Adrenal gland (tissue), 12 donors: ENCODE measurements around the gene SNRNP70. TPM values are rescaled to one million over a fixed set of nuclear protein-coding genes. Genes with fewer than 3 reads are reported as not detected.
"Not testable (repeated sequence)": the region's sequence is repeated elsewhere in the genome, so short reads cannot be mapped to it uniquely, and the experiment has no call there.

Source experiments
- DNase-seq, 7 donors: peaks; one replicate each; pipeline ENCODE4 v3.0.0-alpha.2; 2019 to 2020
- H3K27ac ChIP-seq, 5 donors: fragments of 200-600 bp; sonication (generic) in 4 of 5; 1 replicate in 3 of 5; 2 replicates in 2 of 5; pipeline versions ENCODE4 v1.5.1 to v1.8.0; 2016 to 2020; ENCODE audit warnings: mild to moderate bottlenecking in 1 of 5
- H3K27me3 ChIP-seq: fragments of 200-600 bp; 2 replicates; pipeline ENCODE4 v1.8.0; 2021
- H3K36me3 ChIP-seq, 2 donors: fragments of 200-600 bp; replicated peaks in 1 of 2; 1 replicate in 1 of 2; 2 replicates in 1 of 2; pipeline versions ENCODE4 v1.5.1 to v1.8.0; 2018 to 2022
- H3K4me1 ChIP-seq, 2 donors: fragments of 200-600 bp; replicated peaks in 1 of 2; 1 replicate in 1 of 2; 2 replicates in 1 of 2; pipeline versions ENCODE4 v1.5.1 to v1.8.0; 2018 to 2021
- H3K4me3 ChIP-seq, 4 donors: fragments of 200-600 bp; sonication (generic) in 3 of 4; one replicate each; pipeline ENCODE4 v1.5.1; 2016 to 2018
- H3K9me3 ChIP-seq, 3 donors: fragments of 200-600 bp; sonication (generic) in 1 of 3; replicated peaks in 1 of 3; 1 replicate in 2 of 3; 2 replicates in 1 of 3; pipeline versions ENCODE4 v1.5.1 to v1.8.0; 2016 to 2021
- CTCF ChIP-seq, 6 experiments: fragments of 450-650 bp in 4 of 6; fragments of 200-600 bp in 2 of 6; sonication (generic) in 1 of 6; IDR thresholded peaks; 1 replicate in 5 of 6; 2 replicates in 1 of 6; pipeline versions ENCODE4 v1.5.1 to v1.8.0; 2016 to 2021; ENCODE audit warnings: antibody characterized with exemption in 6 of 6, mild to moderate bottlenecking in 2 of 6, moderate library complexity in 1 of 6
- POLR2A ChIP-seq, 2 donors: fragments of 450-650 bp; IDR thresholded peaks; one replicate each; pipeline ENCODE4 v1.6.1; 2017; ENCODE audit warnings: antibody characterized with exemption in 2 of 2, mild to moderate bottlenecking in 2 of 2, moderate library complexity in 1 of 2
- WGBS, 4 donors: extraction: QIAGEN DNeasy Blood & Tissue Kit in 2 of 4; methylation state at CpG; one replicate each; pipeline versions ENCODE4 v1.1.5 to v1.1.7; 2013 to 2017; 5-methylcytosine and 5-hydroxymethylcytosine counted together
- intact Hi-C, 2 donors: fragments of 100-400 bp; cut with DNase I; formaldehyde crosslinking; loops; one replicate each; pipeline versions ENCODE4 v1.14.1 to v1.15.0; 2022 to 2023
- polyA plus RNA-seq, 3 donors: library from polyadenylated mRNA; stranded (reverse); fragments of 200-250 nt in 2 of 3; fragments of 350-450 nt in 1 of 3; fragmentation: Illumina TruSeq in 1 of 3; extraction: RNeasy Lipid Tissue Mini Kit (QIAGEN cat#74804) in 1 of 3; gene quantifications; one replicate each; pipeline ENCODE4 v1.2.3, GENCODE V29; 2013 to 2014
- total RNA-seq, 9 donors: library from RNA; depleted of rRNA in 4 of 9; stranded (reverse); fragments of >200 nt in 4 of 9; fragments of 120-200 nt in 1 of 9; fragmentation: NEBNext Ultra II Directional in 1 of 9; extraction: Animal tissue kit (Norgen Biotek cat#: 25700) in 1 of 9; gene quantifications; one replicate each; pipeline versions ENCODE4 v1.1.0 to v1.2.4, GENCODE V29; 2013 to 2023
- donor health status: healthy with polysubstance abuse.
- donor health status: Bipolar disorder and iron deficiency.
- donor health status: DM: yes; HTN: yes; CAD: no.
- donor health status: DM: no; HTN: no; CAD: no.
- donor health status: DM: no; HTN: no; CAD: no.
- donor health status: DM: yes; HTN: yes; CAD: no.

Gene SNRNP70
- total and polyA plus RNA-seq, 12 donors: 109 to 1,255 (median 233) TPM

- no peaks in the 10 kb centered on the region for H3K4me1 ChIP-seq
- DNase-seq: no peak
- intact Hi-C loops: loop anchor here in 1 of 2 donors (10.0 kb wide), 1 partner anchor 144 kb away; no protein-coding TSS in a partner anchor
- TF ChIP-seq POLR2A (IDR thresholded peaks at IDR 0.05) (no peak), CTCF (IDR thresholded peaks at IDR 0.05) (no peak)
- H3K36me3 ChIP-seq: no peaks in the 10 kb centered on the region
- H3K27ac ChIP-seq: no peak overlapping the region
- no peaks in the 10 kb centered on the region for H3K9me3 ChIP-seq
- peaks cover 43% of the 10 kb centered on the region for H3K27me3 ChIP-seq
- 87 to 94% (median 94%) methylated on average over 21 of the region's 21 CpGs for WGBS, 4 donors
- H3K4me3 ChIP-seq: no peak overlapping the region
Measured at GRCh38 chr19:49070416-49070815, 14.8 kb upstream of the SNRNP70 start.

- TF ChIP-seq CTCF (IDR thresholded peaks at IDR 0.05): no peak
- no peak for TF ChIP-seq POLR2A (IDR thresholded peaks at IDR 0.05)
- no peak for DNase-seq
- Histone ChIP-seq H3K27ac (no peak overlapping the region), H3K4me3 (no peak overlapping the region), H3K27me3 (peaks cover 43% of the 10 kb centered on the region), H3K4me1 (no peaks in the 10 kb centered on the region), H3K36me3 (no peaks in the 10 kb centered on the region), H3K9me3 (no peaks in the 10 kb centered on the region)
- intact Hi-C loops: loop anchor here in 1 of 2 donors (10.0 kb wide), 1 partner anchor 143 kb away; no protein-coding TSS in a partner anchor
- WGBS, 4 donors: 2 to 4% (median 3%) methylated on average over 21 to 93 of the region's 93 CpGs; no CpG with 5 or more reads in 1 of the 4 donors
Measured at GRCh38 chr19:49071860-49072547, 13.2 kb upstream of the SNRNP70 start.

- Histone ChIP-seq H3K4me1 (no peaks in the 10 kb centered on the region), H3K9me3 (no peaks in the 10 kb centered on the region), H3K36me3 (no peaks in the 10 kb centered on the region), H3K27ac (no peak overlapping the region), H3K4me3 (no peak overlapping the region), H3K27me3 (peaks cover 43% of the 10 kb centered on the region)
- 51 to 60% (median 55%) methylated on average over 21 to 23 of the region's 23 CpGs for WGBS, 4 donors
- no peak for DNase-seq
- TF ChIP-seq CTCF (IDR thresholded peaks at IDR 0.05) (peak in 1 of 6 experiments; percentile 19), POLR2A (IDR thresholded peaks at IDR 0.05) (no peak)
- intact Hi-C loops: loop anchor here in 1 of 2 donors (10.0 kb wide), 1 partner anchor 141 kb away; no protein-coding TSS in a partner anchor
Measured at GRCh38 chr19:49073514-49074378, 11.5 kb upstream of the SNRNP70 start.

GRCh38 chr19:49074869-49075268 is 10.4 kb upstream of the SNRNP70 start:
- peak; percentile 48 to 86 (median 78) for TF ChIP-seq CTCF (IDR thresholded peaks at IDR 0.05)
- not testable (repeated sequence) for H3K4me3 ChIP-seq, H3K9me3 ChIP-seq, H3K36me3 ChIP-seq, H3K4me1 ChIP-seq, H3K27ac ChIP-seq
- peaks cover 43% of the 10 kb centered on the region for H3K27me3 ChIP-seq
- intact Hi-C loops: loop anchor here in 1 of 2 donors (5.0 to 10.0 kb wide), 2 partner anchors 82 to 140 kb away; partner anchors contain the start of genes HRC and TRPM4
- 14 to 40% (median 15%) methylated on average over 2 to 9 of the region's 9 CpGs for WGBS, 4 donors
- DNase-seq: peak; percentile 63 to 90 (median 83)
